ENCODE data around the gene ANGPTL4.

ANGPTL4 gene

GRCh38 chr19:8331263-8331845 is 32.6 kb upstream of the ANGPTL4 start:
- no peak for DNase-seq (ENCODE audit: low read depth)
- H3K4me3 ChIP-seq (ENCODE audit: low read length), result no peak overlapping the region
- no peak for TF ChIP-seq CTCF (conservative IDR thresholded peaks at IDR 0.05; ENCODE audit: low read length)

- DNase-seq (ENCODE audit: low read depth), result no peak
- no peak overlapping the region for H3K4me3 ChIP-seq (ENCODE audit: low read length)
- TF ChIP-seq CTCF (conservative IDR thresholded peaks at IDR 0.05; ENCODE audit: low read length), result no peak
Observed at GRCh38 chr19:8332976-8333766, 30.8 kb upstream of the ANGPTL4 start.

- no peak for TF ChIP-seq CTCF (conservative IDR thresholded peaks at IDR 0.05; ENCODE audit: low read length)
- H3K4me3 ChIP-seq (ENCODE audit: low read length), result no peak overlapping the region
- DNase-seq (ENCODE audit: low read depth), result no peak
Observed at GRCh38 chr19:8333767-8334457, 30.0 kb upstream of the ANGPTL4 start.

GRCh38 chr19:8334458-8335342 is 29.3 kb upstream of the ANGPTL4 start:
- H3K4me3 ChIP-seq (ENCODE audit: low read length), result no peak overlapping the region
- no peak for TF ChIP-seq CTCF (conservative IDR thresholded peaks at IDR 0.05; ENCODE audit: low read length)
- peak; percentile 34 for DNase-seq (ENCODE audit: low read depth)

- no peak for DNase-seq (ENCODE audit: low read depth)
- H3K4me3 ChIP-seq (ENCODE audit: low read length), result no peak overlapping the region
- no peak for TF ChIP-seq CTCF (conservative IDR thresholded peaks at IDR 0.05; ENCODE audit: low read length)
Observed at GRCh38 chr19:8335343-8336071, 28.4 kb upstream of the ANGPTL4 start.

- no peak for TF ChIP-seq CTCF (conservative IDR thresholded peaks at IDR 0.05; ENCODE audit: low read length)
- DNase-seq (ENCODE audit: low read depth), result no peak
- no peak overlapping the region for H3K4me3 ChIP-seq (ENCODE audit: low read length)
Observed at GRCh38 chr19:8336072-8336569, 27.8 kb upstream of the ANGPTL4 start.
